ENCODE measurements around the gene OSCP1. TPM values are rescaled to one million over a fixed set of nuclear protein-coding genes. Genes with fewer than 3 reads are reported as not detected.
"Not testable (repeated sequence)": the region's sequence is repeated elsewhere in the genome, so short reads cannot be mapped to it uniquely, and the experiment has no call there.

OSCP1 gene
- polyA plus RNA-seq, 6 donors from 2014 or later: 0.62 TPM; not detected in 5

DNA sequence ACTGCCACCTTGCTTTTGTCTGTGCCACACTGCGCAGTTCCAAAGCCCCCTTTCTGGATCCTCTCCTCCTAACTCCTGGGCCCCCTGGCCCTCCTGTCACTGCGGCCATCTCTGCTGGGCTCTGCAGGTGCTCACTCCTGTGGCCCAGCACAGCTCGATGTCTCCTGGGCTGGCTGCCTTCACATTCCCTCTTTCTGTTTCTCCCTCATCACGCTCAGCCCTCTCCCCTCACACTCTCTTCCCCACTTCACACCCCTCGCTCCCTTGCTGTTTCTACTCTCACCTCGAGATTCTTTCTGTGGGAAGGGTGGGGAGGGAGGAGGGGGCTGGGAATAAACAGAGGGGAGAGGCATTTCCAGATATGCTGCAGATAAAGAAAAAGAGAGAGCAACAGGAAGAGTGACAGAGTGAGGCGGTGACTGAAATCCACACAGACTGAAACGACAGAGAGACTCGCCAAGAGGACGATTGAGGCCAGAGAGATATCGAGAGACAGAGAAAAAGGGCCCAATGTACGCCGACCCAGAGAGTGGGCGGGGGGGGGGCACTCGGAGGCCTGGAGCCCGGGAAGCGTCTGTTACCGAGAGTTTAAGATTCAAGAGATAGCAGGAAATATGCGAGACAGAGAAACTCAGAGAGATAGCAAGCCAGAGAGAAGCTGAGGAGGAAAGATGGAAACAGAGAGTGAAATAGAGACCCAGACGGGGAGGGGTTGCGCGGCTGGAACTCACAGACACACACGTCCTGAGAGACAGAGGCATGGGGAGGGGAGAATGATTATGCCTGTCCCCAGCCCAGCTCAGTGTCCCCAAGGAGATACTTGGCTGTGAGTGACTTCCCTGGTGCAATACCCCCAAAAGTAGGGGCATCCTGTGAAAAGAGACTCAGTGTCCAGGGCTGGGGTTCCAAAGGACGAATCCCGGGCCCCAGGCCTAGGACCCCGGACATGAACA lies 31.8 kb upstream of the OSCP1 start:
- Mint-ChIP-seq H3K27me3 (peaks cover 9 to 22% (median 20%) of the 10 kb centered on the region in 3 donors), H3K36me3 (no peaks in the 10 kb centered on the region), H3K9me3 (peaks cover 0 to 1% (median 0%) of the 10 kb centered on the region in 7 donors), H3K4me1 (peaks cover 20 to 31% (median 21%) of the 10 kb centered on the region in 3 donors), H3K4me3 (peak overlapping the region in 7 of 8 donors; percentile 28 to 89 (median 78)), H3K27ac (peak overlapping the region in 3 of 6 donors; percentile 15 to 91 (median 70))
- ATAC-seq (ENCODE audit: low read depth in 2 of 2) (no peak), DNase-seq (no peak)

GRCh38 chr1:36481091-36481490 lies 30.8 kb upstream of the OSCP1 start:
- H3K36me3 Mint-ChIP-seq: no peaks in the 10 kb centered on the region
- peaks cover 0 to 1% (median 0%) of the 10 kb centered on the region in 7 donors for H3K9me3 Mint-ChIP-seq
- DNase-seq (no peak), ATAC-seq (ENCODE audit: low read depth in 2 of 2) (no peak)
- H3K4me1 Mint-ChIP-seq: peaks cover 11 to 21% (median 14%) of the 10 kb centered on the region in 3 donors
- H3K4me3 Mint-ChIP-seq: no peak overlapping the region
- no peak overlapping the region for H3K27ac Mint-ChIP-seq
- H3K27me3 Mint-ChIP-seq: peaks cover 9 to 22% (median 20%) of the 10 kb centered on the region in 3 donors

DNA sequence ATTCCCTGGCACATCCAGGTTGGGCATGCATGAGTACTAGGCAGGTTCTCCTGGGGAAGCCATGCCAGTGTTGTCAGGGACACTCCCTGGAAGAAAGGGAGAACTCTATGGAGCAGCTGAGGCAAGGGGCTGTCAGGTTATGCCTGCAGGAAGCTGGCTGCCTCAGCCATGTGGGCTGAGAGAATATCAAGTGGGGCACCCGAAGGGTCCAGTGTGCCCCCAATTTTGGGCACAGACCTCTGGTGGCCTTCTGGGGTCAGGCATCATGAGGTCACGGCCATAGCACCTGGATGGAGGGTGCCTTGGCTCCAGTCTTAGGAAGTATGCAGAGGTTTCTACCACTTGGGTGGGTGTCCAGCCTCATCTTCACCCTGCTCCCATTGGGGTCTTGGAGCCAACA lies 29.9 kb upstream of the OSCP1 start:
- DNase-seq: no peak
- peaks cover 0 to 1% (median 0%) of the 10 kb centered on the region in 7 donors for H3K9me3 Mint-ChIP-seq
- H3K4me3 Mint-ChIP-seq: no peak overlapping the region
- H3K36me3 Mint-ChIP-seq: no peaks in the 10 kb centered on the region
- no peak for ATAC-seq (ENCODE audit: low read depth in 2 of 2)
- peaks cover 9 to 24% (median 22%) of the 10 kb centered on the region in 3 donors for H3K27me3 Mint-ChIP-seq
- peaks cover 9 to 13% (median 9%) of the 10 kb centered on the region in 3 donors for H3K4me1 Mint-ChIP-seq
- H3K27ac Mint-ChIP-seq: peak overlapping the region in 1 of 6 donors; percentile 66

DNA sequence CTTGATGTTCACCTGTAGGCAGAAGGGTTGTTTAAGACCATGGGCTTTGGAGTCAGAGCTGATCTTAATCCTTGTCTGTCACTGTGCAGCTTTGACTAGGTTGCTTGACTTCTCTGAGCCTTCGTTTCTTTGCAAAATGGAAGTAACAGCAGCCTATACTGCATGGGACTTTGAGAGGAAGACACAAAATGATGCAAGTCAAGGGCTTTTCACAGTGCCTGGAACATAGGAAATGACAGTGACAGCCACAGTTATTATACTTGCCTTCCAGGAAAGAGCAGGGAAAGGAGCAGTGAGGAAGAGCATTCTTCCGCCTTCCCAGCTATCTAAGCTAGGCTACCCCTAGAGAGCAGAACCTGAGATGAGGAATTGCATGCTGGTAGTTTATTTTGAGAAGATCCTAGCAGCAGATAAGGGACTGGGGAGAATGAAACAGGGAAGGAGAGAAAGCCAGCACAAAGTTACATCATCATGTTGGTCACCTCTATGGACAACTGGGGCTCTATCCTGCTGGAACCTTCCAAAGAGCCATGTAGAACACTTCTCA lies 29.3 kb upstream of the OSCP1 start:
- H3K27me3 Mint-ChIP-seq: peaks cover 9 to 24% (median 22%) of the 10 kb centered on the region in 3 donors
- DNase-seq: no peak
- no peaks in the 10 kb centered on the region for H3K36me3 Mint-ChIP-seq
- peak overlapping the region in 1 of 6 donors; percentile 72 for H3K27ac Mint-ChIP-seq
- ATAC-seq (ENCODE audit: low read depth in 2 of 2): no peak
- H3K4me1 Mint-ChIP-seq: peaks cover 9 to 13% (median 9%) of the 10 kb centered on the region in 3 donors
- peaks cover 0 to 1% (median 0%) of the 10 kb centered on the region in 7 donors for H3K9me3 Mint-ChIP-seq
- no peak overlapping the region for H3K4me3 Mint-ChIP-seq

DNA sequence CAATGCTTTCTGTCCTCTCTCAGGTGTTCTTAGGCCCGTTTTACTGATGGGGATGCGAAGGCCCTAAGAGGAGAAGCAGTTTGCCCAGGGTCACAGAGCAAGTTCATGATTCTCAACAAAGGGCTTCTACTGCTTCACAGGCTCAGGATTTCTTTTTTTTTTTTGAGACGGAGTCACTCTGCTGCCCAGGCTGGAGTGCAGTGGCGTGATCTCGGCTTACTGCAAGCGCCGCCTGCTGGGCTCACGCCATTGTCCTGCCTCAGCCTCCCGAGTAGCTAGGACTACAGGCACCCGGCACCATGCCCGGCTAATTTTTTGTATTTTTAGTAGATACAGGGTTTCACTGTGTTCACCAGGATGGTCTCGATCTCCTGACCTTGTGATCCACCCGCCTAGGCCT lies 27.4 kb upstream of the OSCP1 start:
- not testable (repeated sequence) for H3K27ac Mint-ChIP-seq; H3K9me3 Mint-ChIP-seq; ATAC-seq (ENCODE audit: low read depth in 2 of 2); H3K4me3 Mint-ChIP-seq; H3K36me3 Mint-ChIP-seq; DNase-seq
- Mint-ChIP-seq H3K27me3 (peaks cover 9 to 24% (median 22%) of the 10 kb centered on the region in 3 donors), H3K4me1 (peaks cover 9 to 13% (median 9%) of the 10 kb centered on the region in 3 donors)

DNA sequence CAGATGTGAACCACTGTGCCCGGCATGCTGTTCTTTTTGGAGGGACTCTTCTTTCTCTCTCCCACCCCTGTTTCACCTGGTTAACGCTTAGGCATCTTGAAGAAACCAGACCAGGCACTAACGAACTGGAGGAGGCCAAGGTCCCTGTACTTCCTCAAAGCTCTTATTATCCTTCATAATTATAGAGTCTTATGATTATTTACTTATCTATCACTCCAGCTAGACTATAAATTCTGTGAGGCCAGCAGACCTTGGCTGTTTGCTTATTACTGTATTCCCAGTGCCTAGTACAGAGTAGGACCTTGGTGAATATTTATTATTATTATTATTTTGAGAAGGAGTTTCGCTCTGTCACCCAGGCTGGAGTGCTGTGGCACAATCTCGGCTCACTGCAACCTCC lies 26.7 kb upstream of the OSCP1 start:
- Mint-ChIP-seq H3K27ac (no peak overlapping the region), H3K4me1 (peaks cover 4 to 6% (median 4%) of the 10 kb centered on the region in 3 donors), H3K36me3 (no peaks in the 10 kb centered on the region), H3K27me3 (peaks cover 6 to 20% (median 17%) of the 10 kb centered on the region in 3 donors), H3K9me3 (no peaks in the 10 kb centered on the region), H3K4me3 (no peak overlapping the region)
- DNase-seq: no peak
- no peak for ATAC-seq (ENCODE audit: low read depth in 2 of 2)

GRCh38 chr1:36475910-36476604 lies 25.8 kb upstream of the OSCP1 start:
- no peak for DNase-seq
- Mint-ChIP-seq H3K27me3 (peaks cover 0 to 16% (median 11%) of the 10 kb centered on the region in 3 donors), H3K9me3 (no peaks in the 10 kb centered on the region), H3K36me3 (no peaks in the 10 kb centered on the region), H3K4me3 (no peak overlapping the region), H3K27ac (peak overlapping the region in 1 of 6 donors; percentile 78), H3K4me1 (no peaks in the 10 kb centered on the region)
- ATAC-seq (ENCODE audit: low read depth in 2 of 2): no peak

GRCh38 chr1:36475341-36475740 lies 25.1 kb upstream of the OSCP1 start:
- no peak for DNase-seq
- Mint-ChIP-seq H3K4me1 (no peaks in the 10 kb centered on the region), H3K27me3 (peaks cover 0 to 16% (median 11%) of the 10 kb centered on the region in 3 donors), H3K36me3 (no peaks in the 10 kb centered on the region), H3K9me3 (no peaks in the 10 kb centered on the region), H3K4me3 (no peak overlapping the region), H3K27ac (no peak overlapping the region)
- ATAC-seq (ENCODE audit: low read depth in 2 of 2): no peak

GRCh38 chr1:36472656-36473055 lies 22.4 kb upstream of the OSCP1 start:
- ATAC-seq (ENCODE audit: low read depth in 2 of 2): no peak
- DNase-seq: no peak
- peaks cover 0 to 4% (median 0%) of the 10 kb centered on the region in 3 donors for H3K27me3 Mint-ChIP-seq
- H3K4me1 Mint-ChIP-seq: no peaks in the 10 kb centered on the region
- H3K27ac Mint-ChIP-seq: peak overlapping the region in 2 of 6 donors; percentile 4 to 86
- no peak overlapping the region for H3K4me3 Mint-ChIP-seq
- H3K9me3 Mint-ChIP-seq: no peaks in the 10 kb centered on the region
- no peaks in the 10 kb centered on the region for H3K36me3 Mint-ChIP-seq

DNA sequence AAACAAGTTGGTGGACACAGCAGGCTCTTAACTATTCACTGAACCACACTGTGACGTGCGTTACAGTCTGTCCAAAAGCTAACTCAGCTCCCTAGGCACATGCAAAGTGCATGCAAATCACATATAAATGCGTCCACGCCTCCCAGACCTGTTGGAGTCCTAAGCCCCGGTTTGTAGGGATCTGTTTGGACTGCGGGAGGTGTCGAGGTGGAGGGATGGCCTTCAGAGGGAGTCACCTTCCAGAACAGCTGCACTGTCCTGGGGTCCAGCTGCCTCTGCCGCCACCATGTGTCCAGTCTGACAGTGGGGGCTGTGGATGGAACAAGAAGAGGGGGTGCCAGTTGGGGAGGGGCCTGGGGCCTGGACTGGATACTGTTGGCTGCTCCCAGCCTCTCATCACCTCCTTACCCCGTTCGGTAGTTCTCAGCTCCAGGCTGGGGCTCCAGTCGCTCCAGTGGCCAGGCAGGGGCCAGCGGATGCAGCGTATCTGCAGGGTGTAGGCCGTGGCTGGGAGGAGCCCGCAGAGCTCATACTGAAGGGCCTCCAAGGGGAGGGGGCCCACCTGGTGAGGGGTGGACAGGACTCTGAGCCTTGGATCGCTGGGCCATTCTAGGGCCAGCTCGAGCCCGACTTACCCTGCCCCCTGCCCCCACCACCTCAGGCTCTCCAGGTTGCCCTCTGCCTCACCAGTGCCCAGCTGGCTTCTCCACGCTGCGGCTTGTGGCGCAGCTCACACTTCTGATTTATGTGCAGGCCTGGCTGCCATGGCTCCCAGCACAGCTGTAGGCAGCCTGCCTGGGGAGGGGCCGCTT lies 21.8 kb upstream of the OSCP1 start:
- ATAC-seq (ENCODE audit: low read depth in 2 of 2): no peak

GRCh38 chr1:36469163-36469562 lies 18.9 kb upstream of the OSCP1 start:
- peak overlapping the region in 1 of 6 donors; percentile 54 for H3K27ac Mint-ChIP-seq
- H3K4me1 Mint-ChIP-seq: peaks cover 6 to 10% (median 7%) of the 10 kb centered on the region in 3 donors
- H3K9me3 Mint-ChIP-seq: no peaks in the 10 kb centered on the region
- no peak overlapping the region for H3K4me3 Mint-ChIP-seq
- DNase-seq (no peak), ATAC-seq (ENCODE audit: low read depth in 2 of 2) (no peak)
- no peaks in the 10 kb centered on the region for H3K27me3 Mint-ChIP-seq
- peaks cover 0 to 1% of the 10 kb centered on the region in 2 donors for H3K36me3 Mint-ChIP-seq

More for the DNA sequence above, 21.8 kb upstream of the OSCP1 start:
- Mint-ChIP-seq H3K27me3 (peaks cover 0 to 4% (median 0%) of the 10 kb centered on the region in 3 donors), H3K36me3 (no peaks in the 10 kb centered on the region), H3K4me3 (no peak overlapping the region), H3K9me3 (no peaks in the 10 kb centered on the region), H3K27ac (no peak overlapping the region), H3K4me1 (no peaks in the 10 kb centered on the region)
- no peak for DNase-seq

DNA sequence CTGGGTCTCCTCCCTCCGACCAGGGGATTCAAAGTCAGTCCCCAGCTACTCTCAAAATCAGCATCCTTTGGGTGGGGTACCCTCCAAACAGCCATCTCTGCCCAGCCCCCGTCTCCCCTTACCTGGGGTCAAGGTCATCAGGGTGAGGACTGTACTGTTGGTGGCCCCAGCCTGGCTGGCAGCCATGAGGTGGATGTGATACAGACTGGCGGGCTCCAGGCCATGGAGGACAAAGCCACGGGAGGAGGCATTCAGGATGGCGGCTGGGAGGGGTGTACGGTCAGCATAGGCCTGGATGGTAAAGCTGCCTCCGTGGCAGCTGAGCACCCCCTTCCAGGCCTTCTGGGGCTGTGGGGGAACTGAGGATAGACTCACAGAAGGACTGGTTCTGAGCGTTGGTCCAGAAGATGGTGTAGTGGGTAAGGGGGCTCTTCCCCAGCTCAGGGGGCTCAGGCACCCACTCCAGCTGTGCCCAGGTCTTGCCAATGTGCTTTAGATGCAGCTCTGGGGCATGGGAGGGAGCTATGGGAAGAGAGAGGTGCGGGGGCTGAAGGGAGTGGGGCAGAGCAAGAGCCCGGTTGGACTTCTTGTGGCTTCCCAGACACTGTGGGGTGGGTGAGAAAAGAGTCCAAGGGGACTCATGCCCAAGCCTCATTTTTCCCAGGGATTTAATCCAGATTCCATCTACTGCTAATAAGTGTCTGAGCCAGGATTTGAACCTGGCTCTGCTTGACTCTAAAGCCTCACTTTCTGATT lies 17.6 kb upstream of the OSCP1 start:
- peaks cover 0 to 5% of the 10 kb centered on the region in 2 donors for H3K36me3 Mint-ChIP-seq
- no peaks in the 10 kb centered on the region for H3K27me3 Mint-ChIP-seq
- H3K4me1 Mint-ChIP-seq: peaks cover 15 to 22% (median 16%) of the 10 kb centered on the region in 3 donors
- H3K27ac Mint-ChIP-seq: peak overlapping the region in 4 of 6 donors; percentile 43 to 79 (median 69)
- ATAC-seq (ENCODE audit: low read depth in 2 of 2) (no peak), DNase-seq (no peak)
- no peaks in the 10 kb centered on the region for H3K9me3 Mint-ChIP-seq
- H3K4me3 Mint-ChIP-seq: peak overlapping the region in 1 of 8 donors; percentile 52

Data from naive B cell (primary cell).